PC-3 (cell line): ENCODE data around the gene DHX16. TPM values are rescaled to one million over a fixed set of nuclear protein-coding genes. Genes with fewer than 3 reads are reported as not detected.

Source experiments
- ATAC-seq: fragments of 200-7000 bp; cut with Tn5 transposase; 2 replicates; pipeline ENCODE4 v1.9.1; 2020; ENCODE audit warnings: mild to moderate bottlenecking, moderate library complexity
- BruUV-seq: library from RNA; stranded (reverse); fragments of 400-500 nt; replicated peaks from 2 replicates; lab custom pipeline; 2021; lab: Mats Ljungman, UMichigan
- CTCF ChIA-PET: fragments of 300-600 bp; sonication (Branson Sonifier 250); formaldehyde crosslinking; loops from one replicate; lab custom pipeline; 2022; ENCODE audit warnings: antibody characterized with exemption; lab: Charles Lee
- POLR2A ChIA-PET: fragments of 300-600 bp; sonication (Branson Sonifier 250); formaldehyde crosslinking; loops from one replicate; lab custom pipeline; 2022; ENCODE audit warnings: antibody characterized with exemption; ENCODE audit not compliant: unreplicated experiment; lab: Charles Lee
- DNase-seq: peaks from one replicate; pipeline ENCODE4 v3.0.0-alpha.2; 2015
- H2AFZ ChIP-seq: fragments of 300-600 bp; sonication (generic); 2 replicates; pipeline ENCODE4 v1.6.0; 2016; ENCODE audit warnings: antibody characterized with exemption, low read length
- H3F3A ChIP-seq: fragments of 300-600 bp; sonication (generic); one replicate; pipeline ENCODE4 v1.6.0; 2017; ENCODE audit warnings: antibody characterized with exemption, low read length, control low read depth, mild to moderate bottlenecking; ENCODE audit not compliant: unreplicated experiment
- H3K27ac ChIP-seq: fragments of 300-600 bp; sonication (generic); 2 replicates; pipeline ENCODE4 v1.5.1; 2016; ENCODE audit warnings: mild to moderate bottlenecking, low read length
- H3K27me3 ChIP-seq: fragments of 300-600 bp; sonication (generic); 2 replicates; pipeline ENCODE4 v1.6.1; 2016; ENCODE audit warnings: low read length, mixed read lengths
- H3K36me3 ChIP-seq: fragments of 300-600 bp; sonication (generic); 2 replicates; pipeline ENCODE4 v1.6.1; 2016; ENCODE audit warnings: low read depth, mixed run types, low read length, mixed read lengths
- H3K4me1 ChIP-seq: fragments of 300-600 bp; sonication (generic); 2 replicates; pipeline ENCODE4 v1.5.1; 2016; ENCODE audit warnings: low read length; ENCODE audit not compliant: insufficient read depth
- H3K4me2 ChIP-seq: fragments of 300-600 bp; sonication (generic); 2 replicates; pipeline ENCODE4 v1.6.0; 2016; ENCODE audit warnings: low read length
- H3K4me3 ChIP-seq: fragments of 300-600 bp; sonication (generic); 2 replicates; pipeline ENCODE4 v1.5.1; 2016; ENCODE audit warnings: mild to moderate bottlenecking, low read length, mixed read lengths
- H3K79me2 ChIP-seq: fragments of 300-600 bp; sonication (generic); 2 replicates; pipeline ENCODE4 v1.6.1; 2017; ENCODE audit warnings: low read length, mixed read lengths
- H3K9ac ChIP-seq: fragments of 300-600 bp; sonication (generic); 2 replicates; pipeline ENCODE4 v1.6.0; 2016; ENCODE audit warnings: mild to moderate bottlenecking, low read length
- H3K9me2 ChIP-seq: fragments of 300-600 bp; sonication (generic); replicated peaks from 2 replicates; pipeline ENCODE4 v1.6.1; 2016; ENCODE audit warnings: mixed run types, low read length, mixed read lengths
- H3K9me3 ChIP-seq: fragments of 300-600 bp; sonication (generic); 2 replicates; pipeline ENCODE4 v1.6.1; 2016; ENCODE audit warnings: low read length, mixed read lengths
- H4K20me1 ChIP-seq: fragments of 300-600 bp; sonication (generic); 2 replicates; pipeline ENCODE4 v1.6.1; 2016; ENCODE audit warnings: low read length, mixed read lengths
- EZH2 ChIP-seq: fragments of 300-600 bp; sonication (generic); IDR thresholded peaks from one replicate; pipeline ENCODE4 v1.6.1; 2017; ENCODE audit warnings: antibody characterized with exemption, mild to moderate bottlenecking, low read length; ENCODE audit not compliant: unreplicated experiment
- EZH2phosphoT487 ChIP-seq: fragments of 300-600 bp; sonication (generic); IDR thresholded peaks from 2 replicates; pipeline ENCODE4 v1.6.1; 2018; ENCODE audit warnings: mild to moderate bottlenecking, antibody characterized with exemption, low read length, borderline replicate concordance
- intact Hi-C: fragments of 100-400 bp; cut with micrococcal nuclease; formaldehyde crosslinking; loops from 2 replicates; pipeline ENCODE4 v1.9.0; 2023
- total RNA-seq: library from RNA; depleted of rRNA; stranded (reverse); fragments of >200 nt; gene quantifications from 2 replicates; pipeline ENCODE4 v1.2.3, GENCODE V29; 2014
- TF ChIP-seq, protein P1 (sequence below): fragments of 300-600 bp; sonication (generic); conservative IDR thresholded peaks from 2 replicates; pipeline ENCODE4 v1.5.1; 2017; ENCODE audit warnings: antibody characterized with exemption, low read depth, mild to moderate bottlenecking, low read length

The DHX16 gene
- total RNA-seq, 1 experiment from 2014 or later, result 50.0 TPM

DNA sequence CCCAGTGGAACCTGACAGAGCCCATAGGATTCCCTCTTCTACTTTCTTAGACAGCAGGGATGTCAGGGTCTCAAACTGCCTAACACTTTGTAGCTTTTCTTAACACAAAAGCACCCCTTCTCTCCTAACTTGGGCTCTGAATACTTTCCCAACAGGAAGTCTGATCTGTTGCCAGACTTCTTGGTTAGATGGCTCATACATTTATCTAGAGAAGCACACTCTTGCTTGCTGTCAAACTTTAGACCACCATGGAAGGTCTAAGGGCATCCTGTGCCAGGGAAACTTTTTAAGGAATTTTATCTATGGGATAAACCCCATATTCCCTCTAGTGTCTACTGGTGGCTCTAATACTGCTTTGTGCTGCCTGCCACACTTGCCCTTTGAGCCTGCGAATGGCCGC, 29.1 kb downstream of the DHX16 start:
- no peak overlapping the region for H3K9ac ChIP-seq
- peaks cover 7% of the 10 kb centered on the region for H3K36me3 ChIP-seq
- H3K4me1 ChIP-seq, result peaks cover 11% of the 10 kb centered on the region
- H3K4me3 ChIP-seq, result no peak overlapping the region
- no peaks in the 10 kb centered on the region for H3K9me2 ChIP-seq
- no peaks in the 10 kb centered on the region for H3K27me3 ChIP-seq
- H3K9me3 ChIP-seq, result no peaks in the 10 kb centered on the region
- no peak overlapping the region for H3K27ac ChIP-seq
- no peaks in the 10 kb centered on the region for H4K20me1 ChIP-seq
- peaks cover 26% of the 10 kb centered on the region for H3K79me2 ChIP-seq
- no peak overlapping the region for H2AFZ ChIP-seq
- POLR2A ChIA-PET, result no interaction called here
- no peaks in the 10 kb centered on the region for H3F3A ChIP-seq
- TF ChIP-seq EZH2phosphoT487, result no peak
- TF ChIP-seq, protein P1, sequence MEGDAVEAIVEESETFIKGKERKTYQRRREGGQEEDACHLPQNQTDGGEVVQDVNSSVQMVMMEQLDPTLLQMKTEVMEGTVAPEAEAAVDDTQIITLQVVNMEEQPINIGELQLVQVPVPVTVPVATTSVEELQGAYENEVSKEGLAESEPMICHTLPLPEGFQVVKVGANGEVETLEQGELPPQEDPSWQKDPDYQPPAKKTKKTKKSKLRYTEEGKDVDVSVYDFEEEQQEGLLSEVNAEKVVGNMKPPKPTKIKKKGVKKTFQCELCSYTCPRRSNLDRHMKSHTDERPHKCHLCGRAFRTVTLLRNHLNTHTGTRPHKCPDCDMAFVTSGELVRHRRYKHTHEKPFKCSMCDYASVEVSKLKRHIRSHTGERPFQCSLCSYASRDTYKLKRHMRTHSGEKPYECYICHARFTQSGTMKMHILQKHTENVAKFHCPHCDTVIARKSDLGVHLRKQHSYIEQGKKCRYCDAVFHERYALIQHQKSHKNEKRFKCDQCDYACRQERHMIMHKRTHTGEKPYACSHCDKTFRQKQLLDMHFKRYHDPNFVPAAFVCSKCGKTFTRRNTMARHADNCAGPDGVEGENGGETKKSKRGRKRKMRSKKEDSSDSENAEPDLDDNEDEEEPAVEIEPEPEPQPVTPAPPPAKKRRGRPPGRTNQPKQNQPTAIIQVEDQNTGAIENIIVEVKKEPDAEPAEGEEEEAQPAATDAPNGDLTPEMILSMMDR, result no peak
- no peak for TF ChIP-seq EZH2
- no peak for ATAC-seq
- CTCF ChIA-PET, result no interaction called here
- no TSS peak for BruUV-seq
- no peak for DNase-seq
- H3K4me2 ChIP-seq, result no peak overlapping the region
- intact Hi-C loops, result no loop called here

DNA sequence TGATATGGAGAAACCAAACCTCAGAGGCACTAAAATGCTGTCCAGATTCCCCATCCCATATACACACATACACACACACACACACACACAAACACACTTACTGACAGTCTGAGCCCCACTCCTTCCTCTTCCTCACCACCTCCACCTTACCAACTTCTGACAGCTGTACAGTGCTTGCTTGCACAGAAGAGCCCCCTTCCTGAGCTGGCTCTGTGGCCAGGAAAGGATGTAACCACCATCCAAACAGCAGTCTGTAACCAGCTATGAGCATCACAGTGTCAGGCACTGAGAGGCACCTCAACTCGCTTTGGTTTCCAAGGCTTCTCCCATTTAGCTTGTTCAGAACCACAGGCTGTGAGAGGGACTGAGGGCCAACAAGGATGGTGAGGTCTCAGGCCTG, 31.8 kb downstream of the DHX16 start:
- Histone ChIP-seq H3K27ac (no peak overlapping the region), H3K4me2 (no peak overlapping the region), H3F3A (no peaks in the 10 kb centered on the region), H3K9me2 (no peaks in the 10 kb centered on the region), H3K36me3 (peaks cover 7% of the 10 kb centered on the region), H3K4me3 (no peak overlapping the region), H3K4me1 (peaks cover under 1% of the 10 kb centered on the region; the same call in 1 of the 2 replicates), H4K20me1 (no peaks in the 10 kb centered on the region), H3K9ac (no peak overlapping the region), H2AFZ (no peak overlapping the region), H3K79me2 (peaks cover 5% of the 10 kb centered on the region; the same call in 1 of the 2 replicates), H3K9me3 (no peaks in the 10 kb centered on the region), H3K27me3 (no peaks in the 10 kb centered on the region)
- BruUV-seq, result no TSS peak
- ATAC-seq, result no peak
- intact Hi-C loops, result no loop called here
- no peak for TF ChIP-seq EZH2phosphoT487
- TF ChIP-seq, protein P1, result no peak
- TF ChIP-seq EZH2, result no peak
- POLR2A ChIA-PET, result no interaction called here
- CTCF ChIA-PET, result interaction anchor here (0.6 kb wide), 1 partner anchor 90 kb away, joined by 3 read pairs; no protein-coding TSS in a partner anchor
- DNase-seq, result no peak

DNA sequence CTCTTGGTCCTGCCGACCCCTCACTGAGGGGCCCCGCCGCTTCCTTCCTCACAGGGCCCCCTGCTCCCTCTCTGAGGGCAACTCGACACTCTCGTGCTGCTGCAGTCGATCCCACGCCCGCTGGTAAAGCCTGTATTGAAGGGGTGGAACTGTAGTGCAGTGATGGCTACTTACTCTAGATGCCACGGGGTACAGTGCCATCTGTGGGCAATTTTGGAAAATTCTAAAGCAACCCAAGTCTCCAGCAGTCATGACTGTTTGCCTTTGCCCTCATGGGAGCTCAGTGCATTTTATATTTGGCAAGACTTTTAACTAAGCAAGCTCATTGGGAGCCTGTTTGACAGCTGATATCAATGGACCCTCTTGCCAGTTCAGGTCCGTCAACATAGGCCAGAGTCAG, 32.3 kb downstream of the DHX16 start:
- ATAC-seq (peak; percentile 80), DNase-seq (peak; percentile 26)
- ChIA-PET CTCF (interaction anchor here (0.6 kb wide), 1 partner anchor 90 kb away, joined by 3 read pairs; no protein-coding TSS in a partner anchor), POLR2A (no interaction called here)
- BruUV-seq, result no TSS peak
- H3K4me1 ChIP-seq, result no peaks in the 10 kb centered on the region
- H3K27ac ChIP-seq, result no peak overlapping the region
- H3F3A ChIP-seq, result no peaks in the 10 kb centered on the region
- no peak overlapping the region for H2AFZ ChIP-seq
- peaks cover 7% of the 10 kb centered on the region for H3K36me3 ChIP-seq
- H3K9ac ChIP-seq, result no peak overlapping the region
- no peaks in the 10 kb centered on the region for H4K20me1 ChIP-seq
- H3K27me3 ChIP-seq, result no peaks in the 10 kb centered on the region
- H3K9me2 ChIP-seq, result no peaks in the 10 kb centered on the region
- no peaks in the 10 kb centered on the region for H3K79me2 ChIP-seq
- intact Hi-C loops, result no loop called here
- H3K4me3 ChIP-seq, result no peak overlapping the region
- no peak overlapping the region for H3K4me2 ChIP-seq
- TF ChIP-seq EZH2phosphoT487, result no peak
- TF ChIP-seq, protein P1, result peak; percentile 42; the same call in 1 of the 2 replicates
- no peaks in the 10 kb centered on the region for H3K9me3 ChIP-seq
